Brain microvascular endothelial cell (primary cell): ENCODE measurements around the gene KCNQ5.

Experiments
- DNase-seq: peaks from one replicate; pipeline ENCODE4 v3.0.0-alpha.2; 2020
- H3K27ac ChIP-seq: fragments of 250-450 bp; sonication (Bioruptor Pico); 2 replicates; pipeline ENCODE4 v1.5.1; 2020; ENCODE audit warnings: mild to moderate bottlenecking, moderate library complexity
- H3K27me3 ChIP-seq: fragments of 250-450 bp; sonication (Bioruptor Pico); replicated peaks from 2 replicates; pipeline ENCODE4 v1.5.1; 2020; ENCODE audit warnings: mild to moderate bottlenecking
- H3K36me3 ChIP-seq: fragments of 250-450 bp; sonication (Bioruptor Pico); replicated peaks from 2 replicates; pipeline ENCODE4 v1.5.1; 2020; ENCODE audit warnings: mild to moderate bottlenecking
- H3K4me3 ChIP-seq: 2 replicates; pipeline ENCODE4 v1.5.1; 2011; ENCODE audit warnings: low read depth, mild to moderate bottlenecking, control low read depth, low read length, moderate library complexity
- in situ Hi-C: cut with HindIII; loops from 2 replicates; pipeline ENCODE4 v1.10.0; 2017; ENCODE audit warnings: low sequenced_read_pairs, low pct_ligation_motif_present
- TF ChIP-seq, protein P1 (sequence below): IDR thresholded peaks from 2 replicates; pipeline ENCODE4 v1.5.1; 2011; ENCODE audit warnings: low read depth, mild to moderate bottlenecking, moderate library complexity, low read length, control low read depth, inconsistent platforms; ENCODE audit errors: missing control alignments

The KCNQ5 gene

DNA sequence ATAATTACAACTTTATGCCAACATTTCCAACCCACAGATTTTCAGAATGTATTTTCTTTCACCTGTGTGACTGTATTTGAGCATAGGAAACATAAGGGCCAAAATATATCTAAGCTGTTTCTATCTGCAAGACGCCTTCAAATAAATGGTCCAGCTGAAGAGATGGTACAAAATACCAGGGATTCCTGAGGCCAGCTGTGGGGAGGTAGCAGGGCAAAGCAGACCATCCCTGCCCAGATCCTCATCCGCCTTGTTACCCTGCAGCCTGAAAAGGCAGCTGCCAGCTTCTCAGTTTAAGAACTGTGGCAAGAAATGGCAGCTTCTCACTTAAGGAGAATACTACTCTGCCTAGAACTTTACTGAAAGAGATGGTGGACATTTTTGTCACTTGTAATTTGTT, 460.1 kb downstream of the KCNQ5 start:
- in situ Hi-C loops: no loop called here
- H3K27me3 ChIP-seq: no peaks in the 10 kb centered on the region
- TF ChIP-seq, protein P1, sequence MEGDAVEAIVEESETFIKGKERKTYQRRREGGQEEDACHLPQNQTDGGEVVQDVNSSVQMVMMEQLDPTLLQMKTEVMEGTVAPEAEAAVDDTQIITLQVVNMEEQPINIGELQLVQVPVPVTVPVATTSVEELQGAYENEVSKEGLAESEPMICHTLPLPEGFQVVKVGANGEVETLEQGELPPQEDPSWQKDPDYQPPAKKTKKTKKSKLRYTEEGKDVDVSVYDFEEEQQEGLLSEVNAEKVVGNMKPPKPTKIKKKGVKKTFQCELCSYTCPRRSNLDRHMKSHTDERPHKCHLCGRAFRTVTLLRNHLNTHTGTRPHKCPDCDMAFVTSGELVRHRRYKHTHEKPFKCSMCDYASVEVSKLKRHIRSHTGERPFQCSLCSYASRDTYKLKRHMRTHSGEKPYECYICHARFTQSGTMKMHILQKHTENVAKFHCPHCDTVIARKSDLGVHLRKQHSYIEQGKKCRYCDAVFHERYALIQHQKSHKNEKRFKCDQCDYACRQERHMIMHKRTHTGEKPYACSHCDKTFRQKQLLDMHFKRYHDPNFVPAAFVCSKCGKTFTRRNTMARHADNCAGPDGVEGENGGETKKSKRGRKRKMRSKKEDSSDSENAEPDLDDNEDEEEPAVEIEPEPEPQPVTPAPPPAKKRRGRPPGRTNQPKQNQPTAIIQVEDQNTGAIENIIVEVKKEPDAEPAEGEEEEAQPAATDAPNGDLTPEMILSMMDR: no peak

DNA sequence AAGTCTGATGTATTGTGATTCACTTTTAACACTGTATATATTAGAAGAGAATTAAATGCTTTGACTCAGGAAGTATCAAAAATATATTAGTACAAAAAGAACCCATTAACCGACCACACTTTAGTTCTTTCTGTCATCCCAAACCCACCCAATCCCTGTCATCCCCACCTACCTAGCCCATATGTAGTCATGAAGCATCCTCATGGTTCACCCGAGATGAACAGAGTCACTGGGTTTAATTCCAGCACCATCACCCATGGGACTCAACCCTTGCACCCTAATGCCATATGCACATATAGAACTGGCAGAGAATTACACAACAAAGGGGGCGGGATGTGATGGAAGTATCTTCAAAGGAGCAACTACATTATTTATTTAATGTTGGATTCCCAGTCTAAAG, 462.0 kb downstream of the KCNQ5 start:
- in situ Hi-C loops: no loop called here
- no peaks in the 10 kb centered on the region for H3K27me3 ChIP-seq
- TF ChIP-seq, protein P1: no peak
- no peak for DNase-seq
- H3K4me3 ChIP-seq: no peak overlapping the region
- no peaks in the 10 kb centered on the region for H3K36me3 ChIP-seq
- no peak overlapping the region for H3K27ac ChIP-seq

More for the DNA sequence above, 460.1 kb downstream of the KCNQ5 start:
- H3K4me3 ChIP-seq: no peak overlapping the region
- no peak for DNase-seq
- no peak overlapping the region for H3K27ac ChIP-seq
- H3K36me3 ChIP-seq: no peaks in the 10 kb centered on the region

DNA sequence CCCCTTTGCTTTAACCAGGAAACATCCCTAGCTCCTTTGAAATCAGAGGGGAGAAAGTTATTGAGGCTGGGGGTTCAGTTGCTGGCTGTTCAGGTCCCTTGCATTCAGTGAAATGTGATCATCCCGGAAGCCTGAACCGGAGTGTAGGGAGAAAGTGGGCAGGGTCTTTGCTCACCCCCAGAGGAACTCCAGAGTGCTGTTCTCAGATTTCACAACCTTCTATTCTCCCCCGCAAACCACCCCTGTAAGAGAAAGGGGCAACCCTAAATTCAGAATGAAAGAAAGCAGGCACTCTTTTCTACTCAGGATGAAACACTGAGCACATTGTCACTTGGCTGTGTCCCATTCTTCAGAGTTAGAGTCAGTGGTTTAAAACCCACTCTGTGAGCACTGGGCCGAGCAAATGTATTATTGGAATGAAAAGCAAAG, 463.6 kb downstream of the KCNQ5 start:
- Histone ChIP-seq H3K27ac (no peak overlapping the region), H3K4me3 (no peak overlapping the region), H3K36me3 (no peaks in the 10 kb centered on the region), H3K27me3 (no peaks in the 10 kb centered on the region)
- in situ Hi-C loops: no loop called here
- no peak for DNase-seq
- TF ChIP-seq, protein P1: no peak

DNA sequence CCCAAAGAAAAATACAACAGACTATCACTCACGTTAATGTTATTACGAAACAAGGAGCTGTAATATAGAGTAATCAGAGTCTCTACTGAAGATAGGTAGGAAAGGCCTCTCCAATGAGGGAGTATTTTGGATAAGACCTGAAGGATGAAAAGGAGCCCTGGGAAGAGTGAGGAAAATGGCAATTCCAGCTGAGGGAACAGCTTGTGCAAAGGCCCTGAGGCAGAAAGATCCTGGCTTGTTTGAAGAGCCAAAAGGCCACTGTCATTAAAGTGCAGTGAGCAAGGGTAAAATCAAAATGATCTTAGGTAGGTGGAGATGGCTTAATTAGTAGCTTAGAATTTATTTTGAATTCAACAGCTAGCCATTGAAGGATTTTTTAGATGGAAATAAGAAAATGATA, 464.9 kb downstream of the KCNQ5 start:
- TF ChIP-seq, protein P1: no peak
- Histone ChIP-seq H3K36me3 (no peaks in the 10 kb centered on the region), H3K27me3 (no peaks in the 10 kb centered on the region), H3K27ac (no peak overlapping the region), H3K4me3 (no peak overlapping the region)
- DNase-seq: no peak
- in situ Hi-C loops: no loop called here

DNA sequence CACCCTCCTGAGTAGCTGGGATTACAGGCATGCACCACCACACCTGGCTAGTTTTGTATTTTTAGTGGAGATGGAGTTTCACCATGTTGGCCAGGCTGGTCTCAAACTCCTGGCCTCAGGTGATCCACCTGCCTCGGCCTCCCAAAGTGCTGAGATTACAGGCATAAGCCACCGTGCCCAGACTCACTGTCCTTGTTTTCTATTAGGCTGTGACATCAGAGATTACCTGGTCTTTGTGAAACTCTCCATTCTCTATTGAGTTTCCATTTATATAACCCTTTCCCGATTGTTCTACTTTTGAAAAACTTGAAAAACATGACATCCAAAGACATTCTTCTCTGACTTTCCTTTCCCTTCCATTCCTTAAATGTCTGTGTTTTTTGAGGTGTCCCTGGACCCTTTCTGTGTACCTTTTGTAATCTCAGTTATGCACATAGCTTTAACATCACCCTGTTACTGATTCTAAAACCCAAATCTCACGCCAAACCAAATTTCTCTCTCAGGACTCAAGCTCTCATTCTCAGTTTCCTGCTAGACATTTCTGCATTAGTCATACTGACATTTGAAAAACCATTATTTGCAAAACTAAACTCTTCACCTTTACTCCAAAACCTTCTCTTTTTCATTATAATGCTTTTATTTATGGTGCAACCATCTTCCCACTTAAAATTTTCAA, 466.4 kb downstream of the KCNQ5 start:
- H3K27me3 ChIP-seq: no peaks in the 10 kb centered on the region
- in situ Hi-C loops: no loop called here
- H3K4me3 ChIP-seq: no peak overlapping the region
- H3K27ac ChIP-seq: no peak overlapping the region
- TF ChIP-seq, protein P1: no peak
- no peak for DNase-seq
- H3K36me3 ChIP-seq: no peaks in the 10 kb centered on the region

DNA sequence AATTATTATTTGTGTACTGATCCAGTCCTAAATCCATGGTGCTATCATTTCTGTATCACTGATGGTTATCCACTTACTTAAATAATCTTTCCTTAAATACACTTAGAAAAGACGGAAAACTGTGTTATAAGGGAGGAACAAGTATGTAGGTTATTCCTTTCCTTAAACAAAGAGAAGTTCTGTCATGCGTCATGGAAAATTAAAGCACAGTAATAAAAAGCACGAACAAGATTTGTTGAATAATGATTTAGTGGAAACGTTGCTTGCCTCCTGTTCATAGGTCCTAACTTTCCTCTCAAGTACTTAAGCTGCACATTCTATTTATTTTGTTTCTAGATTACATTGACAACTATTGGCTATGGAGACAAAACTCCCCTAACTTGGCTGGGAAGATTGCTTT, 483.1 kb downstream of the KCNQ5 start:
- Histone ChIP-seq H3K27me3 (no peaks in the 10 kb centered on the region), H3K27ac (no peak overlapping the region), H3K4me3 (no peak overlapping the region), H3K36me3 (no peaks in the 10 kb centered on the region)
- TF ChIP-seq, protein P1: no peak
- DNase-seq: no peak
- in situ Hi-C loops: no loop called here
